Stimulated activated naive CD8-positive, alpha-beta T cell treated with anti-CD3 and anti-CD28 coated beads, Interleukin-15, Interleukin-2, amounts not matched to agents 100 ng/mL and 50 ng/mL, for 24 hours (primary cell): ENCODE results near the gene PLPP1.
"Not testable (repeated sequence)": the region's sequence is repeated elsewhere in the genome, so short reads cannot be mapped to it uniquely, and the experiment has no call there.

Source experiments
- H3K27ac Mint-ChIP-seq: one replicate; pipeline ENCODE4 v1.8.0; 2021; ENCODE audit warnings: mild to moderate bottlenecking, mixed read lengths
- H3K27me3 Mint-ChIP-seq: one replicate; pipeline ENCODE4 v1.8.0; 2021; ENCODE audit warnings: mixed read lengths
- H3K36me3 Mint-ChIP-seq: one replicate; pipeline ENCODE4 v1.8.0; 2021; ENCODE audit warnings: low read depth, mixed read lengths
- H3K4me1 Mint-ChIP-seq: one replicate; pipeline ENCODE4 v1.8.0; 2021; ENCODE audit warnings: low read depth, mixed read lengths
- H3K4me3 Mint-ChIP-seq: one replicate; pipeline ENCODE4 v1.8.0; 2021; ENCODE audit warnings: mild to moderate bottlenecking, mixed read lengths
- H3K9me3 Mint-ChIP-seq: one replicate; pipeline ENCODE4 v1.8.0; 2021; ENCODE audit warnings: mixed read lengths

The PLPP1 gene

GRCh38 chr5:55564721-55565120, 30.0 kb upstream of the PLPP1 start:
- no peaks in the 10 kb centered on the region for H3K9me3 Mint-ChIP-seq
- H3K36me3 Mint-ChIP-seq, result no peaks in the 10 kb centered on the region
- H3K27ac Mint-ChIP-seq, result no peak overlapping the region
- no peaks in the 10 kb centered on the region for H3K27me3 Mint-ChIP-seq
- H3K4me1 Mint-ChIP-seq, result peaks cover 6% of the 10 kb centered on the region
- H3K4me3 Mint-ChIP-seq, result no peak overlapping the region

GRCh38 chr5:55558484-55558883, 23.7 kb upstream of the PLPP1 start:
- no peaks in the 10 kb centered on the region for H3K9me3 Mint-ChIP-seq
- H3K36me3 Mint-ChIP-seq, result no peaks in the 10 kb centered on the region
- H3K27ac Mint-ChIP-seq, result no peak overlapping the region
- H3K4me1 Mint-ChIP-seq, result no peaks in the 10 kb centered on the region
- H3K27me3 Mint-ChIP-seq, result no peaks in the 10 kb centered on the region
- no peak overlapping the region for H3K4me3 Mint-ChIP-seq

- H3K36me3 Mint-ChIP-seq, result no peaks in the 10 kb centered on the region
- no peak overlapping the region for H3K27ac Mint-ChIP-seq
- H3K9me3 Mint-ChIP-seq, result no peaks in the 10 kb centered on the region
- H3K4me3 Mint-ChIP-seq, result no peak overlapping the region
- no peaks in the 10 kb centered on the region for H3K4me1 Mint-ChIP-seq
- H3K27me3 Mint-ChIP-seq, result no peaks in the 10 kb centered on the region
These were observed 22.4 kb upstream of the PLPP1 start for GRCh38 chr5:55557123-55557522.

GRCh38 chr5:55554585-55555202, 19.9 kb upstream of the PLPP1 start:
- Mint-ChIP-seq H3K27ac (no peak overlapping the region), H3K4me3 (no peak overlapping the region), H3K9me3 (no peaks in the 10 kb centered on the region), H3K4me1 (no peaks in the 10 kb centered on the region), H3K36me3 (no peaks in the 10 kb centered on the region), H3K27me3 (no peaks in the 10 kb centered on the region)

GRCh38 chr5:55551904-55552303, 17.1 kb upstream of the PLPP1 start:
- H3K27ac Mint-ChIP-seq, result no peak overlapping the region
- H3K9me3 Mint-ChIP-seq, result no peaks in the 10 kb centered on the region
- no peaks in the 10 kb centered on the region for H3K4me1 Mint-ChIP-seq
- no peaks in the 10 kb centered on the region for H3K36me3 Mint-ChIP-seq
- peaks cover 9% of the 10 kb centered on the region for H3K27me3 Mint-ChIP-seq
- no peak overlapping the region for H3K4me3 Mint-ChIP-seq

GRCh38 chr5:55551358-55551757, 16.6 kb upstream of the PLPP1 start:
- Mint-ChIP-seq H3K4me3 (no peak overlapping the region), H3K27ac (no peak overlapping the region), H3K36me3 (no peaks in the 10 kb centered on the region), H3K9me3 (no peaks in the 10 kb centered on the region), H3K4me1 (no peaks in the 10 kb centered on the region), H3K27me3 (peaks cover 9% of the 10 kb centered on the region)

GRCh38 chr5:55547781-55548180, 13.0 kb upstream of the PLPP1 start:
- Mint-ChIP-seq H3K36me3 (no peaks in the 10 kb centered on the region), H3K4me3 (no peak overlapping the region), H3K9me3 (no peaks in the 10 kb centered on the region), H3K4me1 (no peaks in the 10 kb centered on the region), H3K27me3 (peaks cover 9% of the 10 kb centered on the region), H3K27ac (no peak overlapping the region)

GRCh38 chr5:55546947-55547346, 12.2 kb upstream of the PLPP1 start:
- Mint-ChIP-seq H3K4me3 (no peak overlapping the region), H3K4me1 (peaks cover under 1% of the 10 kb centered on the region), H3K27me3 (peaks cover 9% of the 10 kb centered on the region), H3K9me3 (no peaks in the 10 kb centered on the region), H3K27ac (no peak overlapping the region), H3K36me3 (no peaks in the 10 kb centered on the region)

- no peak overlapping the region for H3K4me3 Mint-ChIP-seq
- H3K27ac Mint-ChIP-seq, result no peak overlapping the region
- peaks cover 24% of the 10 kb centered on the region for H3K4me1 Mint-ChIP-seq
- no peaks in the 10 kb centered on the region for H3K36me3 Mint-ChIP-seq
- H3K27me3 Mint-ChIP-seq, result peaks cover 9% of the 10 kb centered on the region
- H3K9me3 Mint-ChIP-seq, result no peaks in the 10 kb centered on the region
These were observed 9.6 kb upstream of the PLPP1 start for GRCh38 chr5:55544341-55544740.

- Mint-ChIP-seq H3K4me3 (no peak overlapping the region), H3K4me1 (peaks cover 40% of the 10 kb centered on the region), H3K27me3 (no peaks in the 10 kb centered on the region), H3K36me3 (no peaks in the 10 kb centered on the region), H3K27ac (peak overlapping the region; percentile 19), H3K9me3 (no peaks in the 10 kb centered on the region)
These were observed 6.4 kb upstream of the PLPP1 start for GRCh38 chr5:55541056-55541635.

GRCh38 chr5:55540525-55540924, 5.8 kb upstream of the PLPP1 start:
- Mint-ChIP-seq H3K27ac (peak overlapping the region; percentile 46), H3K4me1 (peaks cover 46% of the 10 kb centered on the region), H3K36me3 (no peaks in the 10 kb centered on the region), H3K27me3 (no peaks in the 10 kb centered on the region), H3K9me3 (no peaks in the 10 kb centered on the region), H3K4me3 (peak overlapping the region; percentile 33)

GRCh38 chr5:55540024-55540423, 5.3 kb upstream of the PLPP1 start:
- Mint-ChIP-seq H3K27ac (no peak overlapping the region), H3K4me1 (peaks cover 50% of the 10 kb centered on the region), H3K36me3 (no peaks in the 10 kb centered on the region), H3K9me3 (no peaks in the 10 kb centered on the region), H3K4me3 (no peak overlapping the region), H3K27me3 (no peaks in the 10 kb centered on the region)

- Mint-ChIP-seq H3K36me3 (no peaks in the 10 kb centered on the region), H3K9me3 (no peaks in the 10 kb centered on the region), H3K27ac (peak overlapping the region; percentile 50), H3K4me1 (peaks cover 55% of the 10 kb centered on the region), H3K4me3 (peak overlapping the region; percentile 35), H3K27me3 (no peaks in the 10 kb centered on the region)
These were observed 3.9 kb upstream of the PLPP1 start for GRCh38 chr5:55538661-55539060.

GRCh38 chr5:55537315-55537714, 2.6 kb upstream of the PLPP1 start:
- peaks cover 63% of the 10 kb centered on the region for H3K4me1 Mint-ChIP-seq
- peak overlapping the region; percentile 21 for H3K27ac Mint-ChIP-seq
- H3K4me3 Mint-ChIP-seq, H3K9me3 Mint-ChIP-seq, H3K36me3 Mint-ChIP-seq, H3K27me3 Mint-ChIP-seq: not testable (repeated sequence)

GRCh38 chr5:55535199-55535905, 588 bp upstream of the PLPP1 start:
- peaks cover 6% of the 10 kb centered on the region for H3K36me3 Mint-ChIP-seq
- H3K4me1 Mint-ChIP-seq, result peaks cover 56% of the 10 kb centered on the region
- no peaks in the 10 kb centered on the region for H3K27me3 Mint-ChIP-seq
- H3K9me3 Mint-ChIP-seq, result no peaks in the 10 kb centered on the region
- peak overlapping the region; percentile 89 for H3K4me3 Mint-ChIP-seq
- H3K27ac Mint-ChIP-seq, result peak overlapping the region; percentile 92
